H54 (cell line): ENCODE data around the gene CFAP45.
A peak's percentile ranks its signal among the peaks of the same experiment; 100 is the strongest.

Experiments
- DNase-seq: peaks from one replicate; pipeline ENCODE4 v3.0.0; 2011; ENCODE audit warnings: low spot score, mixed read lengths; ENCODE audit not compliant: insufficient read length
- FAIRE-seq: peaks from 3 replicates; lab custom pipeline; 2011; peaks lifted over from hg19 to GRCh38; lab: Jason Lieb, UNC
- POLR2A ChIP-seq: IDR thresholded peaks from 2 replicates; pipeline ENCODE4 v1.6.1; 2011; ENCODE audit warnings: low read depth, mild to moderate bottlenecking, low read length

CFAP45 gene

DNA sequence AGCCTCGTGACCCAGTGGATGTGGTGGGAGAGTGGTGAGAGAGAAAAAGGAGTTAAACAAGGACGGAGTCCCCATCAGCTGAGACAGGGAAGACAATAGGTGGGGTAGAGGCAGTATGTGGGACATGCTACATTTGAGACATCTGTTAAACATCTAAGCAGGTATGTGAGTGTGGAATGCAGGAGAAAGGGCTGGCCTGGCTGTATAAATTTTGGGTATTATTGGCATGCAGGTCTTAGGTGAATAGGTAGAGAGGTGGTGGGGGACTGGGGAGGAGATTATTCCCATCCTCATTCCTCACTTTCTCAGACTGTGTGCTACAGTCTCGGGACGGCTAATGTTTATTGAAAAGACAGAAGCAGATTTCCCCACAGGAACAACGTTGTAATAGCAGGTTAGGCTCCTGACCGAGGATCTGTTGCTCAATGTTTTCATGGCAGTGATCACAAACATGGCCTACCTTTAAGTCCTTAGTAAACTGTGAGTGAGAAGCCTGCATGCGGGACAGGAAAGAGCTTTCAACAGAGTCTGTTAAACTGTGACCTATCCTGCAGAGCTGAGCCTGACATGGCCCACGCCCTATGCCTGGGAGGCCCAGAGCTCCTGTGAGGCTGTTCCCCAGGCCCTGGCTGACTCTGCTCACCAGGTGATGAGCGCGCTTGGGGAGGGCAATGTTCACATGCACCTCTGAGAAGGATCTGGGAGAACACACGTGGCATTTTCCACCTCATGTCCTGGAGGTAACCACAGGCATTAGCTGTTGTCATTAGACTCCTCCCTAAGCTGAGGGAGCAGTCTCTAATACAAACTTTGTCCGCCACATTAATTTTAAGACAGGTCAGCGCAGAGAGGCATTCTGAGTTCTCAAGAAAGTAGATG, 54.0 kb downstream of the CFAP45 start:
- TF ChIP-seq POLR2A, result no peak

GRCh38 chr1:159843459-159843858, 56.5 kb downstream of the CFAP45 start:
- FAIRE-seq (no peak), DNase-seq (peak; percentile 72)
- no peak for TF ChIP-seq POLR2A

More for the DNA sequence above, 54.0 kb downstream of the CFAP45 start:
- FAIRE-seq (no peak), DNase-seq (no peak)

GRCh38 chr1:159841749-159842148, 58.2 kb downstream of the CFAP45 start:
- DNase-seq, result no peak
- FAIRE-seq, result no peak
- TF ChIP-seq POLR2A, result no peak

- TF ChIP-seq POLR2A, result no peak
- FAIRE-seq (no peak), DNase-seq (no peak)
These were observed 60.7 kb downstream of the CFAP45 start for GRCh38 chr1:159839116-159839849.

DNA sequence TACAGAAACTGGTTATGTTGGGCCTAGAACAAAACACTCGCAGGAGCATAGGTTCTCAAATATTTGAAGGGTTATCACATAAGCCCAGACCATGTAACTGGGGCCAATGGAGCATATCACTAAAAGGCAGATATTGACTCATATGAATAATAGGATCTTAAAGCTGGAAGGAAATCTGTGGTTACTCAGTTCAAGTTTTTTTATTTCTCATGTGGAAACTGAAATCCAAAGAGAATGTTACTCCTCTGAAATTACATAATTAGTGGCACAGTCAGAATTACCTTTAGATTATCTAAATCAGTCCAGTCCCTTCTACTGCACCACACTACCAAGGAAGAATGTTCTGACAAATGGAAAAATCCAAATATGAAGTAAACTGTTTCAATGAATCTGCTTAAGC, 61.2 kb downstream of the CFAP45 start:
- DNase-seq, result no peak
- TF ChIP-seq POLR2A, result no peak
- no peak for FAIRE-seq

GRCh38 chr1:159835862-159836525, 64.0 kb downstream of the CFAP45 start:
- FAIRE-seq (no peak), DNase-seq (no peak)
- no peak for TF ChIP-seq POLR2A

DNA sequence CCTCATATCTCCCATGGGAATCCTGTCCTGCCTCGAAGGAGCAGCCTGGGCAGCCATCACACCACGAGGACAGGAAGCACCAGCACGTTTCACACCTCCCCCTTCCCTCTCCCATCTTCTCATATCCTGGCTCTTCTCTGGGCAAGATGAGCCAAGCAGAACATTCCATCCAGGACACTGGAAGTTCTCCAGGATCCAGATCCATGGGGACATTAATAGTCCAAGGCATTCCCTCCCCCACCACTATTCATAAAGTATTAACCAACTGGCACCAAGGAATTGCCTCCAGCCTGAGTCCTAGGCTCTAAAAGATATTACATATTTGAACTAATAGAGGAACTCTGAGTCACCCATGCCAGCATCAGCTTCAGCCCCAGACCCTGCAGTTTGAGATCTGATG, 64.6 kb downstream of the CFAP45 start:
- DNase-seq (no peak), FAIRE-seq (no peak)
- TF ChIP-seq POLR2A, result no peak

DNA sequence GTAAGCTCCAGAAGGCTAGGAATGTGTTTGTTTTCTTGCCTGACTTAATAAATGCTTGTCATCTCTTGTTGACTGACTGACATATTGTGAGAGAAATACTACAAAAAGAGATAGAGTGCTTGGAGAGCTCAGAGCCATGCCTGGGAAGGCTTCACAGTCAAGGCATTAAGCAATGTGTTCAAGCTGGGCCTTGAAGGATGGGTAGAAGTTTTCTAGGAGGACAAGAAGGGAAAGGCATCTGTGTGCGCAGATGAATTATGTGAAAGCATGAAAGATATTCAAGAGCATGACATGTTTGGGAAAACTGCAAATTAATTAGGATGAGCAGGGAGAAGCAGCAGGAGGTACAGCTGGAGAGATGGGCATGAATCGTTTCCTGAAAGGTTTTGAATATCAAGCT, 67.7 kb downstream of the CFAP45 start:
- no peak for TF ChIP-seq POLR2A
- FAIRE-seq, result no peak

GRCh38 chr1:159831412-159832141, 68.4 kb downstream of the CFAP45 start:
- no peak for DNase-seq
- no peak for TF ChIP-seq POLR2A
- no peak for FAIRE-seq

More for the DNA sequence above, 67.7 kb downstream of the CFAP45 start:
- no peak for DNase-seq

GRCh38 chr1:159830722-159831121, 69.2 kb downstream of the CFAP45 start:
- FAIRE-seq, result no peak
- TF ChIP-seq POLR2A, result no peak
- DNase-seq, result no peak

DNA sequence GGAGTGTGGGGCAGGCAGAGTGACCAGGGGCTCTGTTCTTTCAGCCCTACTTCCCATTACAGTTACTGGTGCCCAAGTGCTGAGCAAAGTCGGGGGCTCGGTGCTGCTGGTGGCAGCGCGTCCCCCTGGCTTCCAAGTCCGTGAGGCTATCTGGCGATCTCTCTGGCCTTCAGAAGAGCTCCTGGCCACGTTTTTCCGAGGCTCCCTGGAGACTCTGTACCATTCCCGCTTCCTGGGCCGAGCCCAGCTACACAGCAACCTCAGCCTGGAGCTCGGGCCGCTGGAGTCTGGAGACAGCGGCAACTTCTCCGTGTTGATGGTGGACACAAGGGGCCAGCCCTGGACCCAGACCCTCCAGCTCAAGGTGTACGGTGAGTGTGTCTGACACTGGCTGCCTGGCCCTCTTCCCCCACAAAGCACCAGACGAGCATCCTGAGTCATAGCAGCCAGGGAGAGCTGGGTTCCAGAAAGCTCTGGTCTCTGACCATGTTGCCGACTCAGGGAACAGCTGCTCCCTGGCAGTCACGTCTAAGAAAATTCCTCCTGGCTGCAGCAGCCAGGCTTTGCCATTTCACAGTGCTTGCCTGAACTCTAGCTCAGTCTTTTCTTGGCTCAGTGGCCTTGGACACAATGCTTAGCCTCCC, 70.0 kb downstream of the CFAP45 start:
- FAIRE-seq, result no peak
- DNase-seq, result peak; percentile 46

DNA sequence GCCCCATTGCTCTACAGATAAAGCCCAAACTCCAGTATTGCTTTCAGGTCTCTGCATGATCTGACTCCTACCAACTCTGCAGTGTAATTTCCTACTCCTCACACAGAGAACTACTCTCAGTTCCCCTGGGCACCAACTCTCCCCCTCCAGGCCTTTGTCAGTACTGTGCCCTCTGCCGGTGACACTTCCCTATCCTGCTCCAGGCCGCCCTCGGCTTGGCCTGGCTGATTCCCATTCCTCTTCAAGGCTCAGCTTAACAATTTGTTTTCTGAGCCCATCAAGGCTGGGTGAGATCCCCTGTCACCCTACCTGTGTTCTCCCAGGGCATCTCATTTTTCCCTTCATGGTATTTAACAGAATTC, 70.7 kb downstream of the CFAP45 start:
- TF ChIP-seq POLR2A, result no peak
- FAIRE-seq (no peak), DNase-seq (no peak)

More for the DNA sequence above, 70.0 kb downstream of the CFAP45 start:
- TF ChIP-seq POLR2A, result no peak

DNA sequence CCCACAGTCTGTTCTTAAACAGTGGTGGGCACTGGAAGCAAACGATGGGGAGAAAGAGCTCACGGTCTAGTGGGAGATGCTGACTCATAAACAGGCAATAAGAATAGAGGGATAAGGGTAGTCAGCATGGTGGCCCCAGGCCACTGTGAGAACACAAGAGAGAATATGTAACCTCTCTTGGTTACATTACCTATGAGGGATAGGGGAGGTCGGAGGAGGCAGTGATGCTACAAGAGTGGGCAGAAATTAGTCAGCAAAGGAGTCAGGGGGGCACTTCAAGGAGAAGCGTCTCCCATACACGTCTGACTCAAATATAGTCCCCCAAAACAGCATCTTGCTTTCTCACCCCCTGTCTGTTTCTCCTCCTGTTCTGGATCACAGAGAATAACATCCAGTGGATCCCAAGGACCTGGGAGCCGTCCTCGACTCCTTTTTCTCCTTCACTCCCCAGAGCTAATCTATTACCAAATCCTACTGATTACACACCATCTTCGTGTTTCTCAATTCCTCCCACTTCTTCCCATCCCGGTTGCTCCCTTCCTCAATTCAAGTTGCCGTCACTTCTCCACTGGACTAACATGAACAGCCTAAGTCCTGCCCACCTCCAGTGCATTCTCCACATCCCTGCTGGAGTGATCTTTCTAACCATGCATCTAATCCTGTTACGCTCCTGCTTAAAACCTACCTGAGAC, 71.2 kb downstream of the CFAP45 start:
- TF ChIP-seq POLR2A, result no peak
- no peak for FAIRE-seq
- no peak for DNase-seq
